GM21825 (cell line): Measurements from ENCODE around the gene PROKR1.

Experiments used
- ATAC-seq: cut with Tn5 transposase; IDR thresholded peaks from one replicate; pipeline ENCODE4 v1.9.1; 2021; ENCODE audit warnings: mild to moderate bottlenecking, moderate library complexity; ENCODE audit not compliant: unreplicated experiment

The PROKR1 gene

GRCh38 chr2:68695971-68696370, 52.6 kb downstream of the PROKR1 start:
- ATAC-seq = no peak

- ATAC-seq = no peak
Observed at GRCh38 chr2:68696554-68696953, 53.2 kb downstream of the PROKR1 start.

- no peak for ATAC-seq
Observed at GRCh38 chr2:68698567-68699377, 55.4 kb downstream of the PROKR1 start.

DNA sequence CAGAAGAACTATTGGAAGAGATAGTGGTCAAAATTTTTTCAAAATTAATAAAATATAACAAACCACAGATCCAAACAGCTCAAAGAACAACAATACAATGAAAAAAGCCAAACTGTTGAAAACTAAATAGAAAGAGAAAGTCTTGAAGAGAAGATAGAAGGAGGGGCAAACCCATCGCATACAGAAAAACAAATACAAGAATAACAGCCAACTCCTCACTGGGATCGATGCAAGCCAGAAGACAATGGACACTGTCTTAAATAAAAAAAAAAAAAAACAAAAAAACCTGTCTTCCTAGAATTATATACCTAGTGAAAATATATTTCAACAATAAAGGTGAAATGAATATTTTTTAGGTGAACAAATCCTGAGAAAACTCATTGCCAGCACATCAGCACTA, 57.2 kb downstream of the PROKR1 start:
- ATAC-seq = no peak

DNA sequence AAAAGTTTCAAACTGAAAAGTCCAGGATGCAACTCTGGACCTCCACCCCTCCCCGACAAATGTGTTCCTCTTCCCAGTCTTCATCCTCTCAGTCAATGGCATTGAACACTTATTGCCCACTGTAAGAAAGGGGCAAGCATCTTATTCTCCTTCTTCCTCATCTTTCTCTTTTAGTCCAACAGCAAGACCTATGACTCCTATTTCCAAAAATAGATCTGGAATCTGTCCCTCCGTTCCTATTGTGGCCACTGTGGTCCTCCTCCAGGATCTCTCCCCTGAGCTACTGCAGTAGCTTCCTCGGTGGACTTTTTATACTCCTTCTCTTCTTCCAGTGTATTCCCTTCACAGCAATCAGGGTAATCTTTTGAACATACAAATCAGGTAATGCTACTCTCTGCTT, 63.3 kb downstream of the PROKR1 start:
- ATAC-seq = no peak
